Midbrain (tissue), 1 donor: ENCODE data around the gene IFI30.
A peak's percentile ranks its signal among the peaks of the same experiment; 100 is the strongest.
"Not testable (repeated sequence)": the region's sequence is repeated elsewhere in the genome, so short reads cannot be mapped to it uniquely, and the experiment has no call there.

Experiments used
- DNase-seq: peaks from one replicate; lab custom pipeline; 2025; lab: John Stamatoyannopoulos, UW

IFI30 gene

GRCh38 chr19:18203408-18203862, 29.8 kb downstream of the IFI30 start:
- peak; percentile 52 for DNase-seq

DNA sequence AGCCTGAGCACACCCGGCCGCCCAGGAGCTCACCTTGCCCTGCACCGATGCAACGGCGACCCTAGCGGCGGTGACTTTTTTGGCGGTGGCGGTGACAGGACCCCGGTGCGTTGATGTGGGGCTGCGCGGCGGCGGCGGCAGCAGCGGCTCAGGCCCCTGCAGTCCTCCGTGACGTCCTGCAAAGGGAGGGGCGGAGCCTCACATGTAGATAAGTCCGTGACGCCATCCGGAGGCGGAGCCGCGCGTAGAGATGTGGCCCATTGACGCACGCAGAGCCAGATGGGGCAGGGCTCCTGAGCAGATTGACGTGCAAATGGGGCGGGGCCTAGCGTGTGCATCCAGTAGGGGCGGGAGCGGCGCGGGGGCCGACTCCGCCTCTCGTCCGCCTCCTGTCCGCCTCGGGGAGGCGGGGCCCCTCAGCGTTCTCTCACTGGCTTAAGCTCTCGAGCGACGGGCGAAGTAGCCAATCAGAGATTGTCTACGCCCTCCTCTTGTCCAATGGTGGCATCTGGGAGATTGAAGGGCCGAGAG, 30.3 kb downstream of the IFI30 start, which contains the start of gene RAB3A:
TSS of gene RAB3A (minus strand) at position 180 of the 531 bp plus-strand sequence. CDS start 1,302 bp downstream, outside the sequence.
- peak; percentile 100 for DNase-seq

DNA sequence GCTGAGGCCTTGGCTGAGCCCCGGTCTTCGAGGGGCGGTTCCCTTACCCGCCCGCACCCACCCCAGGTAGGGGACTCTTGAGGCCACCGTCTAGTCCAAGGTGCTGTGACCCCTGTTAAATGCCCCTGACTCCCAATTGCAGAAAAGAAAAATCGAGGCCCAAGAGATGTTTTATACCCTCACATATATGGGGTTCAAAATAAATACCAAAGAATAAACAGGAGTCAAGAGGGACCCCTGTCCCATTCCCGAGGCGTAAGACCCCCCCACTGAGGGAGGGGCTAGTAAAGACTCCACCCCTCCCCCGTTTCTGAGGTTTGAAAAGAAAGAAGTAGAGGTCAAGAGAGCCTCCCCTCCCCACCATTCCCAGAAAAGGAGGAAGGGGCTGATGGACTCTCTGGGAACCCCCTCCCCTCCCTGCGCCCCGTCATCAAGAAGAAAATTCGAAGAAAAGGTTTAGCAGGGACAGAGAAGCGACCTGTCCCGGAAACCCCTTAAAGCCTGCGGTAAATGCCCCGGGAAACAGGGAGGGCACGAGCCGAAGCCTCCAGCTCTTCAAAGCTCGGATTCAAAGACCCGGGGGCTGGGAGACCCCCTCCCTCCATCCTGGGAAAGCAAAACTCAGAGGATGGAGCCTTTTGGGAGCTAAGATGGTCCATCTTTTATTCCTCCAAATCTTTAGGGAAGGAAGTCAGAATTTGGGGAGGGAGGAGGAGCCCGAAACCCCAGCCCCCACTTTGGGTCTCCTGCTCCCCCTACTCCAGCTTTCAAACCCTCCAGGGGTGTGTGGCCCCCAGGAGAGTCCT, 31.0 kb downstream of the IFI30 start:
- peak; percentile 69 for DNase-seq

GRCh38 chr19:18205200-18205892, 31.7 kb downstream of the IFI30 start:
- peak; percentile 66 for DNase-seq

GRCh38 chr19:18206018-18206417, 32.4 kb downstream of the IFI30 start:
- DNase-seq: no peak

DNA sequence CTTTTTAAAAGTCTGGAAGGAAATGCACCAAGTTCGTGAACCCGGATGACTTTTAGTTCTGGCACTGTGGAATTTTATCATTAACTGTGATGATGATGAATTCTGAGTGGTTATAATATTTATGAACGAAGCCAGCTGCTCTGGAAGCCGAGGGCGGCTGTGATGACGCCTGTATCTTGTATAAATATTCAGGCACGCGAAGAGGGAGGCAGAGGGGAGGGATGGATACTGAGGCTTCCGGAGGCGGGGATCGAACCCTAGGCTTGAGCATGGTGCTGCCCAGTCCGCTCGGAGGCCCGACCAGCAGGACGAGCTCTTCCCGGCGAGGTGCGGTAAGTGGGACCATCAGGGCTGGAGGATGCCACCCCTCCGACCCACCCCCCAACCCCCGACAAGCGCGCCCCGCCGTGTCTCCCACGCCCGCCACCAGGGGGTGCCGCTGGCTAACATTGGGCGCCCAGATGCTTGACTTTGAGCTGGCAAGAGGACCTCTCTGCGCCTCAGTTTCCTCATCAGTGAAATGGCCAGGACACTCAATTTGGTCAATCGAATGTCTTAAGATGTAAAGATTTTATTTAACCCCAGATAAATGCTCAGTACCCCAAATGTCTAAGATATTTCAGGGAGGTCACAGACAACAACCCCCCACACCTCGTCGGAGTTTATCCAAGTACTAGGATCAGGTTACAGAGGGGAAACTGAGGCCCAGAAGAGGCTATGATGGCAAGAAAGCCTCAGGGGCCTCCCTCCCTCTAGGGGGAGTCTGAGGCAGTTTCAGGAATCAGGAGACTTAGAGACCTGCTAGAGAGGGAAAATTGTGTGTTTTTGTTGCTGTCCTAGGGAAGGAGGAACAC, 34.7 kb downstream of the IFI30 start:
- DNase-seq: no peak

GRCh38 chr19:18209912-18210311, 36.3 kb downstream of the IFI30 start:
- not testable (repeated sequence) for DNase-seq

DNA sequence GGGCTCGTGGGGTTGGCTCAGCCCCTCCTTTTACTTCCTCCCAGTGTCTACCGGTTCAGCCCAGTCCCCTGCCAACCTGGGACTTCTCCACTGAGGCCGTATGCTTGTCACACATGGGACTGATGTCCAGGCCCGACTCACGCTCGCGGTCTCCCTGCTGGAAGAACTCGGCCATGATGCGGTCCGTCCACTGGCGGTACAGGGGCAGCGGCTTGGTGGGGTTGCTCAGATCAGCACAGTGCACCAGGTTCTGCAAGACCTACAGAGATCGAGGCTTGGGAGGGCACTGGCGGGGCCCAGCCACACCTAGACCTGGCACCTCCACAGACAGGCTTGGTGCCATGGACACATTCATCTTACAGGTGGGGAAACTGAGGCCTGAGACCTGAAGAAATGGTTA, 38.1 kb downstream of the IFI30 start:
- no peak for DNase-seq

GRCh38 chr19:18214779-18215433, 41.3 kb downstream of the IFI30 start:
- no peak for DNase-seq

DNA sequence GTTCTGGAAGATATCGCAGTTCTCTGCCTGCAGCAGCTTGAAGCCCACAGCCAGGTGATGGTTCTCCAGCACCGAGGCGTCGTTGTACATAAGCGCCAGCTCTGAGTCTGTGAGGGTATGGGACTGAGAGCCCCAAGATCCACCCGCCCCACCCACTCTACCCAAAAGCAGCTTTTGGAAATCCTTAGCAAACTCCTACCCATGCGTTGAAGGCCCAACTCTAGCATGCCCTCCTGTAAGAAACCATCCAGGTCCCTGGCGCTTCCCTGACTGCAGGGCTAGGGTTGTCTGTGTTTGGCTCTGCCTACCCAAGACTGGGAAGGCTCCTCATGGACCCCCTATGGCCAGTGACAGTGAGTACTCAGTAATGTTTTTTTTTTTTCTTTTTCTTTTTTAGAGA, 43.2 kb downstream of the IFI30 start:
- DNase-seq: no peak

DNA sequence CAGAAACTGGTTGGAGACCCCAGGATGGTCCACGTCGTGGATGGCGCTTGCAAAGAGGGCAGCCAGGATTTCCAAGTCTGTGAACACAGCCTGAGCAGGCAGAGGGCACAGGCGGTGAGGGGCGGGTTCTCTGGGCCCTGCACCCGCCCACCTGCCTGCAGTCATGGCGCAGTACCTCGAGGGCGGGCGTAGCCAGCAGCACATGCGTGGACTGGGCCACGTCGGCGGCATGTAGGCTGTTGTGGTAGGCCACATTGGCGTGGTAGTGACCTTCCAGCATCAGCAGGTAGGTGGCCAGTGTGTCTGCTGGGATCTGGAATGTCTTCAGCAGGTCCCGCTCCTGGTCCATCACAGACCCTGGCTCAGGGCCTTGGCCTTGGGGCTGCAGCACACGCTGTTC, 44.5 kb downstream of the IFI30 start:
- DNase-seq: no peak

GRCh38 chr19:18218600-18218999, 45.0 kb downstream of the IFI30 start:
- DNase-seq: no peak

DNA sequence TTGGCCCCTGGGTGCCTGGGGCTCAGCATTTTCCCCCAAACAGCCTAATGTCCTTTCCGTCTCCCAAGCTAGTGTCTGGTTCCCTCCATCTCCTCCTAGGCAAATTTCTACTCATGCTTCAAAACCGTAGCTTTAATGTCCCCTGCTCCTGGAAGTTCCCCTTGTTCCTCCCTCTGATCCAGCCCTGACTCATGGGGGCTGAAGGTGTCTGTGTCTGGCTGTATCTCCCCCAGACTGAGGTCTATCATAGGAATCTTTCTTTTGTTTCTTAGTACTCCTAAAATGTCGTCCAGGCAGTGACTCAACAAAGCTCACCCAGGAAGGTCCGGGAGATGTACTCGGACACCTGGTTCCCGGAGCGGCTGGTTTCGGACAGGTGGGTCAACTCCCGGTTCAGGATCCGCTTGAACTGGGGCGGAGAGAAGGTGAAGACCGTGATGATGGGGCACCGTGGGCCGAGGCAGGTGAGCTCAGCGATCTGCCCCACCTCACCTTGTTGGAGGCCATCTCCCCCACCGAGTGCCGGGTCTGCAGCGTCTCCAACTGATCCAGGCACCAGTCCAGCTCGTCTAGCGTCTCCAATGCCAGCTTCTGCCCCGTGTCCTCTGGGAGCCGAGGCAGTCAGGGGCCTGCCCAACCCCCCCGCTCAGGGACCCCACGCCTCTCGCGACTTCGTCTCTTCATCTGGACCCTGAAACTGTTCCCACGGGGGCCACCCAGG, 46.5 kb downstream of the IFI30 start:
- DNase-seq: no peak

- DNase-seq: no peak
Measured at GRCh38 chr19:18220632-18221275, 47.1 kb downstream of the IFI30 start.

GRCh38 chr19:18221815-18222725, 48.5 kb downstream of the IFI30 start:
- no peak for DNase-seq

GRCh38 chr19:18223860-18224524, 50.4 kb downstream of the IFI30 start:
- no peak for DNase-seq

DNA sequence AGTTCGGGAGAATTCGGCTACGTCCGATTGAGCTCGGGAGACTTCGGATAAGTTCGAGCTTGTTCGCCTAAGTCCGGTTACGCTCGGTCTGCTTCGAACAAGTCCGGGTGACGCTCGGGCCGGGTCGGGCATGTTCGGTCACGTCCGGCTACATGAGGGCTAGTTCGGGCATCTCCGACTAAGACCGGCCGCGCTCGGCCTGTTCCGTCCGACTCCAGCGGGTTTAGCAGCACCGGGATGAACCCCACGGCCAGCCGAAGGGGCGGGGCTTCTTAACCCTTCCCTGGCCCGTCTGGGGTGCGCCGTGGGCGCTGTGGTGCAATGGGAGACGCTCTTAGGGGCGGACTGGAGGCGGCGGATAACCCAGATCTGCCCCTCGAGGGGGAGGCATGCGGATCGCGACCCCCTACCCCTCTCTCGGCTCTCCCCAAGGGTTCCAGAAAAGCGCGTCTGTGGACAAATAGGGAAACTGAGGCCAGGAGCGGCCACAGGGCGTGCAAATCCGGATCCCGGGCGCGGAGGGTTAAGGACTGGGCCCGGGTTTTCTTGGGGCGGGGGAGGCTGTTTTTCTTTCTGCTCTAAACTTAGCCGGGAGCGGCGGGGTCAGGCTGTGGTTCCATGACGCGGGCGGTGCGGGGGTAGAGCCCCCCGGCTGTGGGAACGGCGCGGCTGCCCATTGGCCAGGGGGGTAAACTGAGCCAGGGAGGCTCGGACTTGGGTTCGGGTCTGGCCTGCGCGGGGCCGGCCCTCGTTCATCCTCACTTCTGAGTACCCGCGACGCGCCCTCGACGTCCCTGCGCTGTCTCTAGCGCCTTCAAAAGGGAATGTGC, 51.1 kb downstream of the IFI30 start:
- DNase-seq: peak; percentile 89

DNA sequence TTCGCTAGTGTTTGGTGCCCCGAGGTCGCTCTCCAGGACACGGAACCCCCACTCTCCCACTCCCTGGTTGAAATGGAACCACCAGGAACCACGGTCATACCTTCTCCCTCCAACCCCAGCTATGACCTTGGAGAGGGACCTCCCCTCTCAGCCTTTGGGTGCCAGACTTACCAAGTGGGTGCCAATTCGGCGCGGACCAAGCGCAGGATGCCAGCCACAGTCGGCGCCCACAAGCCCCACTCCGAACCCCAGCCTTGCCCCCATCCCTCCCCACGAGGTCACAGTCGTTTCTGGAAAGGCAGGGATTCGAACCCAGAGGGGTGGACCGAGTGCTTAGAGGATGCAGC, 51.7 kb downstream of the IFI30 start:
- no peak for DNase-seq
